ENCODE results near the gene TNIK. TPM values are rescaled to one million over a fixed set of nuclear protein-coding genes. Genes with fewer than 3 reads are reported as not detected.
"Not testable (repeated sequence)": the region's sequence is repeated elsewhere in the genome, so short reads cannot be mapped to it uniquely, and the experiment has no call there.

TNIK gene
- polyA plus RNA-seq, 1 donor, result 19.2 TPM

DNA sequence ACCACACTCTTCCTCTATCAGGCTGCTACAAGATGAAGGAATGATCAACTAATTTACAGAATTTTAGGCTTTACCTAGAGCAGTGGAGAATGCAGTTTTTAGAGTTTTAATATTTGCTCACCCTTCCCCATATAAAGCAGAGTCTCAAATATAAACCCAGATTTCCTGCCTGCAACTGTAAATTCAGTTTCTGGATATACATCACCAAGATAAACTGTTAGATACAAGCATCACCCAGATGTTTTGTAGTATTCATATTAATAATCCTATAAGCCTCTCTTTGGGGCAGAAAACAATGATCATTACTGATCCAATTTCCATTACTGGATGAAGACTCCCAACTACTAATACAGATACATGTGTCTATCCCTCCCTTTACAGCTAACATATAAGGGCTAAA, 205.9 kb downstream of the TNIK start:
- no peak for DNase-seq

DNA sequence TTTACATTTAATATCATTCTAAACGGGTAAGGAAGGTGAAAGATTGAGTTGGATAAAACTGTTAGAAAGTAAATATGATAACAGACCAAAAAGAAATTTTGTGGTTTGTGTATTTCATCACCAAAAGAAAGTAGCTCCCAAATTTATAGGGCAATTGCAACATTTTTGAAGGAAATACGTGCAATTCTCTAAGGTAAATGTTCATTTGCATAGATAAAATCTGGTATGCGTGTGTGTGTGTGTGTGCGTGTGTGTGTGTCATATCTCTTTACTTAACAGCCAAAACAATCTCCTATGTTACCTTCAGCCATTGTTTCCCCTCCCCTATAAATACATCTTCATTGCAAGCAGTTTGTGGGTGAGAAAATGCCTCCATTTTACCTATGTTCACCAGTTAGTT, 208.4 kb downstream of the TNIK start:
- no peak for DNase-seq

GRCh38 chr3:171250444-171250843, 209.8 kb downstream of the TNIK start:
- DNase-seq, result no peak

DNA sequence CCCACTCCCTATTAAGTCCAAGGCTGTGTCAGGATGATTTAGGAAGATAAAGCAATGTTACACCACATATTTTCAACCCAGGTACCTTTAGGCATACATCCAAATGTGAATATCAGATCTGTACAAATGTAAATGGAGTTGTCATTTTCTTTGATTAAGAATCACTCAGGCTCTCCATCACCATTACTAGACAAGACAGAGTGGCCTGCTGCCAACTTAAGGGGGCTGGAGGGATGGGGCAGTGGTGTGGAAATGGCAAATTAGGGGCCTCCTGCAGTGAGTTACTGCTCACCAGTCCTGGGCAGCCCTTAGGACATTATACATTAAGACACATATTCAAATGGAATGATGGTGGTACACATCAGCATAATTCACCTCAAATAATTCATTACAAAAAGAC, 211.0 kb downstream of the TNIK start:
- no peak for DNase-seq

DNA sequence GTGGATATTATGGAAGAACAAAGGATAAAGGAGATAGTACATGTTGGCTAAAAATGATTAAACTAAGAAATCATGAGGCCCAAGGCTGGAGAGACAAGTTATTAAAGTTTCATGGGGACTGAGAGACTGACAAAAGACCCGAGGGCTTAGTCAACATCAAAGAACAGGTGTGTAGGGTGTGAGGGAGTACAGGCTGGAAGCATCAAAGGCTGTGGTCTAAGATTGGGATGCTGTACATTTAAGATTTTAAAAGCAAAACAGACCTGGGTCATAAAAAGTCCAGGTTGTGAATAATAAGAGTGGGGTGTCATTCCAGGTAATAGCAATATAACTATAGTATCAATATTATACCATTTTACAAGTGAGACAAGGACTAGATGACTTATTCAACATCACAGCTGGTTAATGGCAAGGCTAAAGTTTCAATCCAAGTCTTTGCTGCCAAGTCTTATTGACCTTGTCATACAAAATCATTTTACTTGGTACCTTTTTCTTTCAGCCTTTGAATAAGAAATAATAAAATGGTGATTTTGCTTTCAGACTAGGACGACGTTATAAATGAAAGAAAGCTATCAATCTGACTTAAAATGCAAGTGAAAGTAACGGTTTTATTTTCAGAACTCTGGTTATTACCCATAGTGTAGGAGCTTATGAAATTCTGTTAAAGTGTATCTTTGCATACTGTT, 211.6 kb downstream of the TNIK start:
- DNase-seq, result no peak

DNA sequence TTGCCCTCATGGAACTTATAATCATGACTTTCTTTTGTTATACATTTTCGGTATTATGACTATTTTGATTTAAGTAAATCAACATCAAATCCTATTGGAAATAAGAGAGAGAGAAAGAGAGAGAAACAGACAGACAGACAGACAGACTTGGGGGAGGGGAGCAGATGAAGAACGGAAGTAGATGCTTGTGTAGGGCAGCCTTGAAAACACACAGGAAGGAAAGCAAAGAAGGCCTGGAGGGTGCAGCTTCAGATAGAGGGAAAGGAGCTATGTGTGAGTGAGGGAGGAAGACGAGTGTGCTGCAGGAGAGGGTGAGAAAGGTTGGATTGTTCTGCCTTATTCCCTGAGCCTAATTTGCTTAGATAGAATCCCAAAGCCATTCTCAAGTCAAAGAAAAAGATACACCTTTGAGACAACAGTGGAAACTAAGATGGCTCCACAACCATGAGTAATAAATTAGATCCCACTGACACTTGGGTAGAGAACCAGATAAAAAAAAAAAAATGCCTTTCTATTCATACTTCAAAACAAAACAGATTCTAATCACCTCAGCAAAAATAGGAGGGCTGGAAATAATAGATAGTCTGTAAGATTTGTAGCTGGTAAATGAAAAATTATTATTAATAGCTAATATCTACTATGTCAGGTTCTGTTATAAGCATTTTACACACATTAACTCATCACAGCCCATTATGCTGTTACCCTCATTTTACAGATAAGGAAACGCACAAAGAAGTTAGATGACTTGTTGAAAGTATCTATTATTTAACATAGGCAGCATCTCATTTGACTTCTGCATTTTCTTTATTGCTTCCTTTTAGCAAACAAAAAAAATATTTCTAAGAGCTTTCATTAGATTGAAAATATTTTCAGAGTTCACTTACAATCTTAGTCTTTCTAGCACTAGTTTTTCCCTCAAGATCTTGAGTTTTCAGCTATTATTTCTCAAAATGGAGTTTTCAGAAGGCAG, 214.1 kb downstream of the TNIK start:
- no peak for DNase-seq

DNA sequence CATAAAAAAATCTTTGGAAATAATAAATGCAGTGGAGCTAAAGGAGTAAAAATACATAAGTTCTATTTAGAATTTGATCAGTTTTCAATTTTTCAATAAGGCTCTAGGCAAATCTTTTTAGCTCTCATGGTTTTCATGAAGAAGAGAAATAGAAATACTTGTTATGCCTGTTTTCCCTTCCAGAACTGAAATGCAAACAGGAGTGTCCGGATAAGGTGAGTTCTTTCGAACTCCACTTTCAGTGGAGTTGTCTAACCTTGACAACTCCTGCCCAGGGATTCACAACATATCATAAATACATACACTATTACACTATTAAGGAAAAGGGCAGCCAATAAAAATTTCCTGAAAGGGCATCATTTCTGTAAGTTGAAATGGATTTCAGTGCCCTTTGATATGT, 217.3 kb downstream of the TNIK start:
- DNase-seq, result no peak

DNA sequence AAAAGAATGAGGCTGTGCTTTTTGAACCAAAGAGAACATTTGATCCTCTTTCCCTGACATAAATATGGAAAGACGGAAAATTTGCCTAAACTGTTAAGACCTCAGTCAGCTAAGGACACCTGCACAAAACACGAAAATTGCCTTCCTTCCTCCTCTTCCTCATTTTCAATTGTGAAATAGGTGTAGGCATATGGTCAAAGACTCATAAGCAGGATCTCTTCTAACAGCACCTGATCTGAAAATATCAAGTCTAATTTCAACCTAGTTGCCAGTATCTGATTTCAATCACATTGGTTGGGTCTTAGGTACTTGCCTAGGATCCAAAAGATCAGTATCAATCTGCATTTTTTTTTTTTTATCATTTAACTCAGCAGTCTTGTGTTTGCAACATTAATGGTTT, 218.0 kb downstream of the TNIK start:
- no peak for DNase-seq

DNA sequence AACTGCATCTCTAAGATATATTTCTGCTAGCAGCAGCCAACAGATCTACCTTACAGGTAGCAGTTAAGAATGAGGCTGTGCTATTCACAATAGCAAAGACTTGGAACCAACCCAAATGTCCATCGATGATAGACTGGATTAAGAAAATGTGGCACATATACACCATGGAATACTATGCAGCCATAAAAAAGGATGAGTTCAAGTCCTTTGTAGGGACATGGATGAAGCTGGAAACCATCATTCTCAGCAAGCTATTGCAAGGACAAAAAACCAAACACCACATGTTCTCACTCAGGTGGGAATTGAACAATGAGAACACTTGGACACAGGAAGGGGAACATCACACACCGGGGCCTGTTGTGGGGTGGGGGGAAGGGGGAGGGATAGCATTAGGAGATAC, 218.6 kb downstream of the TNIK start:
- not testable (repeated sequence) for DNase-seq

GRCh38 chr3:171240504-171240835, 219.7 kb downstream of the TNIK start:
- no peak for DNase-seq

GRCh38 chr3:171239757-171240503, 220.3 kb downstream of the TNIK start:
- no peak for DNase-seq

- no peak for DNase-seq
Measured at GRCh38 chr3:171237009-171237385, 223.2 kb downstream of the TNIK start.

- no peak for DNase-seq
Measured at GRCh38 chr3:171236265-171237008, 223.8 kb downstream of the TNIK start.

GRCh38 chr3:171234298-171235010, 225.8 kb downstream of the TNIK start:
- no peak for DNase-seq

- no peak for DNase-seq
Measured at GRCh38 chr3:171231361-171231760, 228.8 kb downstream of the TNIK start.

DNA sequence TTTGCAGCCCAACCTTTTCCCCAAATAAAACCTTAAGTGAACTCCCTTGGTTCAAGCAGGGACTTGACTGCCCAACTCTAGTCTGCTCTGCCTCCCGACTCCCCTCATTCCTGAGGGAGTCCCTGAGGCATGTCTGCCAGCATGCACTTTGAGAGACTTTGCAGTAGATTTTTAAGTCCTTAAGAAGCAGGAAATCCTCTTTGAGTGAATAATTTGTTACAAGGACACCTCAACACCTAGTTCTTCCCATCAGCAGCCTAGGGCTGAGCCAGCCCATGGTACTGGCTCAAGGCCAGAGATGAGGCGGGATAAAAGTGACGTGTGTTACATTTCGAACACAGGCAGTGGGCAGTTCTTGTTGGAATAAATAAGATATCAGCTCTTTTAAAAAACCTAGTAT, 229.3 kb downstream of the TNIK start:
- no peak for DNase-seq

DNA sequence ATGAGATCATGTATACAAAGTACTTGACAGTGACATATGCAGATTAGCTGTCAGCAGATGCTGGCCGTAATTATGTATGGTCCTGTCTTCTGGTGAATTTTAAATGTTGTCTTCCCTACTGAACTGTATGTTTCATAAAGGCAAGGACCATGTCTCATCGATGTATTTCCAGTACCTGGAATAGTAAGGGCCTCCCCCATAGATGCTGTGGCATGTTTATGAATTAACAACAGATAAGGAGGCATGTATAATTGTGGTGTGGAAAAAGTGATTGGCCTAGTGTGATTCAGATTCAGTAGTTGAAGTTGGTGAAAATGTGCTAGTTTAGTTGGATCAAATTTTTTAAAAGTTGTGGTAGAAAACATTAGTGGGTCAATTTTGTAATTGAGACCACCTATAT, 231.0 kb downstream of the TNIK start:
- DNase-seq, result no peak

DNA sequence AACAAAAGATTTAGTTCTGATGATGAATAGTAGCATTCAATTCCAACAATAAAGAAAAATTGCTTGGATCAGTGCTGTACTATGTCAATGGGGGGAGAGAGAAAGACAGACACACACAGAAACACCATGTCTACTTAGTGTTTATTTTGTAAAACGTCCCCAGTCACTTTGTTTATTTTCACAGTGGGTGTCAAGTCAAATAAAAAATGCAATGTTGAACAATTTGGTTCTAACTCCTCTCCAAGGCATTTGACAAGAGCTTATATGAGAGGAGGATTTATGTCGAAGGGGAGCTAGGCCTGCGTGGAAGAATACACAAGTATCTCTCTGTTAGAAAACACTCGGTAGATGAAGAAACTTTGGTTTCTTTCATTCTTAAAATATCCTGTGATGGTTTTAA, 232.0 kb downstream of the TNIK start:
- DNase-seq, result no peak

GRCh38 chr3:171227828-171228227, 232.4 kb downstream of the TNIK start:
- DNase-seq, result no peak

DNA sequence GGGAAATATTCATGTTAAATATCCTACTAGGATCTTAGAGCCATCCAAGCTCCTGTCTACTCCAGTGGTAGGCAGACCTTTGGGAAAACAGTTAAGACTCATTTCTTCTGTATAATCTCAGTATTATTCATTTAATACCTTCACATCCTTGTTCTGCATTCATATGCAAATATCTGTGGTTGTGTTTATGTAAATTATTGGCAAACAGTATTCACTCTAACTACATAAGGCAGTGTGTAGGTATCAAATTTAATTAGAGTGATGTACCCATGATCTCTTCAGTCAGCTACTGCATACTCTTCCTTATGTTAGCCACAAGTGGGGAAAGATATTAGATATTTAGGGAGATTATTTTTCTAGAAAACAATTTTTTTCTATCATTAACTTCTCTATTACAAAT, 232.8 kb downstream of the TNIK start:
- DNase-seq, result no peak

- DNase-seq, result no peak
Measured at GRCh38 chr3:171226794-171227193, 233.4 kb downstream of the TNIK start.

DNA sequence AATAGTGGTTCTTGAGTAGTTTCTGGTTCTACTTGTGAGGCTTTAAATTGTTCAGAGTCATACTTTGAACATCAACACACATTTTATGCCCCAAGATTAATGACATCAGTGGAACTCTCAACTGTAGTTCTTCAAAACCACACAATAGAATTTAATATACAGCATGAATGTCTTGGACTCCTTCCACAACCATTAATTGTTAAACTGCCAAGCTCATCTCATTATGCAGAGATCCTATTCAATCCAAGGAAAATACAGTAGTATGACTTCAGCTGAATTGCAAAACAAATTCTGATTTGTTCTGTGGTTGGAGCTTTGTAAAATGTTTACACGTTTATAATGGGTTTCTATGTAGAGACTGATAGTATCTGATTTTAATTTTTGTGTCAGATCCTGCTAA, 234.5 kb downstream of the TNIK start:
- no peak for DNase-seq

All from left kidney (tissue), 2 donors.